ENCODE measurements around the gene FSHR. TPM values are rescaled to one million over a fixed set of nuclear protein-coding genes. Genes with fewer than 3 reads are reported as not detected.

FSHR gene
- total and polyA plus RNA-seq, 2 experiments from 2014 or later = not detected

- TF ChIP-seq NANOG (IDR thresholded peaks at IDR 0.05; ENCODE audit: borderline replicate concordance) (no peak), EZH2 (IDR thresholded peaks at IDR 0.05; ENCODE audit: low read depth, unreplicated experiment) (no peak), ZNF462 (CRISPR knock-in tag; IDR thresholded peaks at IDR 0.05) (no peak), ZNF331 (CRISPR knock-in tag; IDR thresholded peaks at IDR 0.05; ENCODE audit: low read depth) (no peak), POLR2AphosphoS5 (IDR thresholded peaks at IDR 0.05; ENCODE audit: low read depth) (no peak), JUNB (IDR thresholded peaks at IDR 0.05; ENCODE audit: unreplicated experiment) (no peak), REST (IDR thresholded peaks at IDR 0.05; ENCODE audit: unreplicated experiment) (no peak), EZH2phosphoT487 (IDR thresholded peaks at IDR 0.05; ENCODE audit: unreplicated experiment) (no peak), STAT1 (IDR thresholded peaks at IDR 0.05; ENCODE audit: unreplicated experiment) (no peak), ZNF114 (CRISPR knock-in tag; IDR thresholded peaks at IDR 0.05) (no peak), ETS1 (IDR thresholded peaks at IDR 0.05) (no peak), CTCF (conservative IDR thresholded peaks at IDR 0.05; ENCODE audit: low read depth in 2 of 2) (no peak), CREB1 (CRISPR knock-in tag; IDR thresholded peaks at IDR 0.05; ENCODE audit: low read depth) (no peak)
- H3K27ac ChIP-seq (ENCODE audit: low read depth) = no peak overlapping the region
- H3K27me3 Mint-ChIP-seq (ENCODE audit: insufficient read depth, low read depth, poor library complexity) = no peaks in the 10 kb centered on the region
- peaks cover 11% of the 10 kb centered on the region; the same call in 2 of the 3 replicates for H3K4me1 Mint-ChIP-seq
- H3K9me2 ChIP-seq (ENCODE audit: insufficient read depth) = peaks cover 3% of the 10 kb centered on the region; the same call in 1 of the 2 replicates
- ATAC-seq (no peak), DNase-seq (ENCODE audit: low spot score) (no peak)
- no peaks in the 10 kb centered on the region for H3K79me2 ChIP-seq (replicated peaks; ENCODE audit: insufficient read depth)
- peaks cover 7% of the 10 kb centered on the region for H3K4me1 ChIP-seq (ENCODE audit: insufficient read depth)
- H3K4me3 Mint-ChIP-seq = no peak overlapping the region
- H3K27me3 ChIP-seq (ENCODE audit: insufficient read depth) = no peaks in the 10 kb centered on the region
- no peaks in the 10 kb centered on the region for H3F3A ChIP-seq (replicated peaks; ENCODE audit: low read depth)
- H3K27ac Mint-ChIP-seq = no peak overlapping the region
- no peaks in the 10 kb centered on the region for H4K20me1 ChIP-seq (replicated peaks; ENCODE audit: insufficient read depth)
- H3K4me2 ChIP-seq = no peak overlapping the region
- no peak overlapping the region; the same call in 1 of the 2 replicates for H2AFZ ChIP-seq
- no peaks in the 10 kb centered on the region for H3K36me3 Mint-ChIP-seq (ENCODE audit: low read depth)
- H3K4me3 ChIP-seq = no peak overlapping the region
- no peaks in the 10 kb centered on the region for H3K9me3 Mint-ChIP-seq
- H3K36me3 ChIP-seq (ENCODE audit: insufficient read depth) = no peaks in the 10 kb centered on the region
Measured at GRCh38 chr2:48932667-48933066, 221.6 kb downstream of the FSHR start.
